GM18502 (cell line): Measurements from ENCODE around the gene ZNF738.

Source experiments
- ATAC-seq: cut with Tn5 transposase; IDR thresholded peaks from one replicate; pipeline ENCODE4 v1.9.1; 2021; ENCODE audit warnings: mild to moderate bottlenecking; ENCODE audit not compliant: unreplicated experiment, poor library complexity

ZNF738 gene

DNA sequence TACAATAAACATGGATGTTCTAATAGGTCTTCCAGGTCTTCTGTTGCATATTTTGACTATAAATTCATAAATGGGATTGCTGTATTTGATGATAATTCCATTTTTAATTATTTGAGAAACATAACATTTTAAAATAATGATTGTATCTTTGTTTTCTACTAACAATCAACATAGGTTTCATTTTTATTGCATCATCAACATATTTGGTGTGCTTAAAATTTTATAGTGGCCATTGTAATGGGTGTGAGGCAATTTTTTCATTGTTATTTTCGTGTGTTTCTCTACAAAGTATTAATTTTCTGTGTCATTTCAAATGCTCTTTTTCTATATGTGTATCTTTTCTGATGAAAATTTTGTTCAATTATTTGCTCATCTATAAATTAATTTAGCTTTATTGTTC is 51.4 kb downstream of the ZNF738 start:
- no peak for ATAC-seq

DNA sequence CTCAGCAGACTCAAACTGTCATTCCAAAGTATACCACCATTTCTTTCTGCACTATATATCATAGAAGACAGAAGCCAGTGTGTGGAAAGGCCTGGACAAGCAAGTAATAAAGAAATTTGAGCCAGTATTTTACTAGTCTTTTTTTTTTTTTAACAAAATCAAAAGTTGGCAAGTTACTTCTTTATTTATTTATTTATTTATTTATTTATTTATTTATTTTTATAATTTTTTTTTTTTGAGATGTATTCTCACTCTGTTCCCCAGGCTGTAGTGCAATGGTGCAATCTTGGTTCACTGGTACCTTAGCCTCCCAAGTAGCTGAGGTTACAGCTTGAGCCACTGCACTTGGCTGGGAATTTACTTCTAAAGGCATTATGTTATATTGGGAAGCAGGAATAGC is 63.4 kb downstream of the ZNF738 start:
- ATAC-seq: no peak

DNA sequence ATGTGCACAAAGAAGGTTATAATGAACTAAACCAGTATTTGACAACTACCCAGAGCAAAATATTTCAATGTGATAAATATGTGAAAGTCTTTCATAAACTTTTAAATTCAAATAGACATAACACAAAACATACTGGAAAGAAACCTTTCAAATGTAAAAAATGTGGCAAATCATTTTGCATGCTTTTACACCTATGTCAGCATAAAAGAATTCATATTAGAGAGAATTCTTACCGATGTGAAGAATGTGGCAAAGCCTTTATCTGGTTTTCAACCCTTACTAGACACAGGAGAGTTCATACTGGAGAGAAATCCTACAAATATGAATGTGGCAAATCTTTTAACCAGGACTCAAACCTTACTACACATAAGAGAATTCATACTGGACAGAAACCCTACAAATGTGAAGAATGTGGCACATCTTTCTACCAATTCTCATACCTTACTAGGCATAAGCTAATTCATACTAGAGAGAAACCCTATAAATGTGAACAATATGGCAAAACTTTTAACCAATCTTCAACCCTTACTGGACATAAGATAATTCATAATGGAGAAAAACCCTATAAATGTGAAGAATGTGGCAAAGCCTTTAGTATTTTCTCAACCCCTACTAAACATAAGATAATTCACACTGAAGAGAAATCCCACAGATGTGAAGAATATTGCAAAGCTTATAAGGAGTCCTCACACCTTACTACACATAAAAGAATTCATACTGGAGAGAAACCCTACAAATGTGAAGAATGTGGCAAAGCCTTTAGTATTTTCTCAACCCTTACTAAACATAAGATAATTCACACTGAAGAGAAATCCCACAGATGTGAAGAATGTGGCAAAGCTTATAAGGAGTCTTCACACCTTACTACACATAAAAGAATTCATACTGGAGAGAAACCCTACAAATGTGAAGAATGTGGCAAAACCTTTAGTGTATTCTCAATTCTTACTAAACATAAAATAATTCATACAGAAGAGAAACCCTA is 64.5 kb downstream of the ZNF738 start:
- no peak for ATAC-seq
